Lower leg skin (tissue), 4 donors: ENCODE data around the gene PLPP2. TPM values are rescaled to one million over a fixed set of nuclear protein-coding genes. Genes with fewer than 3 reads are reported as not detected.

ENCODE experiments used
- DNase-seq, 2 donors: peaks; one replicate each; pipeline ENCODE4 v3.0.0-alpha.2; 2019; ENCODE audit warnings: low spot score in 2 of 2
- H3K4me3 ChIP-seq: fragments of 200-600 bp; sonication (generic); 2 replicates; pipeline ENCODE4 v1.5.1; 2017; ENCODE audit warnings: mild to moderate bottlenecking, low read depth; ENCODE audit not compliant: poor library complexity, severe bottlenecking
- POLR2A ChIP-seq, 2 donors: fragments of 450-650 bp; IDR thresholded peaks; one replicate each; pipeline ENCODE4 v1.6.1; 2016 to 2017; ENCODE audit warnings: antibody characterized with exemption in 2 of 2, mild to moderate bottlenecking in 1 of 2, moderate library complexity in 1 of 2
- WGBS, 2 donors: methylation state at CpG; one replicate each; pipeline ENCODE4 v1.1.5; 2018; 5-methylcytosine and 5-hydroxymethylcytosine counted together
- intact Hi-C: fragments of 100-400 bp; cut with DNase I; formaldehyde crosslinking; loops from one replicate; pipeline ENCODE4 v1.15.0; 2023; ENCODE audit warnings: low total_unique reads
- total RNA-seq, 4 donors: library from RNA; depleted of rRNA; stranded (reverse); fragments of >200 nt; gene quantifications; one replicate each; pipeline ENCODE4 v1.1.0, GENCODE V29; 2016
- TF ChIP-seq, protein P1 (sequence below), 3 donors: fragments of 450-650 bp; IDR thresholded peaks; one replicate each; pipeline ENCODE4 v1.5.1; 2016; ENCODE audit warnings: antibody characterized with exemption in 3 of 3, mild to moderate bottlenecking in 3 of 3, moderate library complexity in 2 of 3

PLPP2 gene
- 100 to 1,000 TPM in 2 of 4 donors, 10 to 100 TPM in 2; 68.2 to 134 (median 102) TPM for total RNA-seq

DNA sequence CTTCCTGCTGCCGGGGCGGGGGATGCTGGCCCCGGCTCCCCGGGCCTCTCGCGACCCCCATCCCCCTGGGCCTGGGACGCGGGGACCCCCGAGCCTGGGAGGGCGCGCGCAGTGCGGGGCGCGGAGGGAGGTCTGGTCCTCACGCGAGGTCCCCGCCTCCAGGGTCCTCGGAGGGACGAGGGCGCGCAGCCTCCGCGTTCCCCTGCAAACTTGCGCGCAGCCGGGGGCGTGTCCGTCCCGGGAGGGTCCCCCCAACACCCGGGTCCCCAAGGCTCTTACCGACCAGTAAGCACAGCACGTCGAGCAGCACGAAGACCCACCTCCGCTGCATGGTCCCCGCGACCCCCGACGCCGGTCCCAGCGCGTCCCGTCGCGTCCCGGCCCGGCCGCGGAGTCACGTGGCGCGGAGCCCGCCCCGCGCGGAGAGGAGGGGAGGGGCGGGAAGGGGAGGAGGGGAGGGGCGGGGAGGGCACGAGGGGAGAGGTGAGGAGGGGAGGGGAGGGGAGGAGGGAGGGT is at the start of gene PLPP2:
Gene PLPP2, minus strand, starts transcription at position 398 of the 516 bp plus-strand sequence. Its CDS starts 67 bp downstream, at position 331.
- intact Hi-C loops: no loop called here
- peak within 1 kb of the TSS; percentile 19 for H3K4me3 ChIP-seq
- TF ChIP-seq, protein P1, sequence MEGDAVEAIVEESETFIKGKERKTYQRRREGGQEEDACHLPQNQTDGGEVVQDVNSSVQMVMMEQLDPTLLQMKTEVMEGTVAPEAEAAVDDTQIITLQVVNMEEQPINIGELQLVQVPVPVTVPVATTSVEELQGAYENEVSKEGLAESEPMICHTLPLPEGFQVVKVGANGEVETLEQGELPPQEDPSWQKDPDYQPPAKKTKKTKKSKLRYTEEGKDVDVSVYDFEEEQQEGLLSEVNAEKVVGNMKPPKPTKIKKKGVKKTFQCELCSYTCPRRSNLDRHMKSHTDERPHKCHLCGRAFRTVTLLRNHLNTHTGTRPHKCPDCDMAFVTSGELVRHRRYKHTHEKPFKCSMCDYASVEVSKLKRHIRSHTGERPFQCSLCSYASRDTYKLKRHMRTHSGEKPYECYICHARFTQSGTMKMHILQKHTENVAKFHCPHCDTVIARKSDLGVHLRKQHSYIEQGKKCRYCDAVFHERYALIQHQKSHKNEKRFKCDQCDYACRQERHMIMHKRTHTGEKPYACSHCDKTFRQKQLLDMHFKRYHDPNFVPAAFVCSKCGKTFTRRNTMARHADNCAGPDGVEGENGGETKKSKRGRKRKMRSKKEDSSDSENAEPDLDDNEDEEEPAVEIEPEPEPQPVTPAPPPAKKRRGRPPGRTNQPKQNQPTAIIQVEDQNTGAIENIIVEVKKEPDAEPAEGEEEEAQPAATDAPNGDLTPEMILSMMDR (IDR thresholded peaks at IDR 0.05): no peak
- no peak for TF ChIP-seq POLR2A (IDR thresholded peaks at IDR 0.05)
- no CpG with 5 or more reads among the region's 60 CpGs for WGBS, 2 donors
- peak in 1 of 2 donors; percentile 83 for DNase-seq

- no peak for DNase-seq
- H3K4me3 ChIP-seq: no peak overlapping the region
- TF ChIP-seq POLR2A (IDR thresholded peaks at IDR 0.05): no peak
- TF ChIP-seq, protein P1 (IDR thresholded peaks at IDR 0.05): no peak
- WGBS, 2 donors: 74 to 84% methylated on average over 12 to 15 of the region's 15 CpGs
- intact Hi-C loops: no loop called here
Observed at GRCh38 chr19:340620-341385, 49.6 kb upstream of the PLPP2 start.

- WGBS, 2 donors: 93 to 94% methylated on average over 10 of the region's 10 CpGs
- DNase-seq: no peak
- no peak overlapping the region for H3K4me3 ChIP-seq
- intact Hi-C loops: no loop called here
- no peak for TF ChIP-seq POLR2A (IDR thresholded peaks at IDR 0.05)
- TF ChIP-seq, protein P1 (IDR thresholded peaks at IDR 0.05): no peak
Observed at GRCh38 chr19:339262-339887, 48.2 kb upstream of the PLPP2 start.

DNA sequence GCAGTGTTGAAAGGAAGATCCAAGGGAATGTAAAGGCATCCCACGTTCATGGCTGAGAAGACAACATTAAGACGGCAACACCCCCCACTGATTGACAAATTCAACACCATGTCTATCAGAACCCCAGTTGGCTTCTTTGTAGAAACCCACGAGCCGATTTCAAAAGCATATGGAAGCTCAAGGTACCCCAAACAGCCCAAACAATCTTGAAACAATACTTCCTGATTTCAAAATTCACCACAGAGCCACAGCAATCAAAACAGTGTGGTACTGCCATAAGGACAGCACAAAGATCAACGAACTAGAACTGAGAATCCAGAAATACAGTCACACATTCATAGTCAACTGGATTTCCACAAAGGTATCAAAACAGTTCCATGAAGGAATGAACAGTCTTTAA is 47.2 kb upstream of the PLPP2 start:
- intact Hi-C loops: no loop called here
- 86 to 87% methylated on average over 5 of the region's 5 CpGs for WGBS, 2 donors
- TF ChIP-seq, protein P1 (IDR thresholded peaks at IDR 0.05): no peak
- TF ChIP-seq POLR2A (IDR thresholded peaks at IDR 0.05): no peak
- no peak for DNase-seq
- no peak overlapping the region for H3K4me3 ChIP-seq

DNA sequence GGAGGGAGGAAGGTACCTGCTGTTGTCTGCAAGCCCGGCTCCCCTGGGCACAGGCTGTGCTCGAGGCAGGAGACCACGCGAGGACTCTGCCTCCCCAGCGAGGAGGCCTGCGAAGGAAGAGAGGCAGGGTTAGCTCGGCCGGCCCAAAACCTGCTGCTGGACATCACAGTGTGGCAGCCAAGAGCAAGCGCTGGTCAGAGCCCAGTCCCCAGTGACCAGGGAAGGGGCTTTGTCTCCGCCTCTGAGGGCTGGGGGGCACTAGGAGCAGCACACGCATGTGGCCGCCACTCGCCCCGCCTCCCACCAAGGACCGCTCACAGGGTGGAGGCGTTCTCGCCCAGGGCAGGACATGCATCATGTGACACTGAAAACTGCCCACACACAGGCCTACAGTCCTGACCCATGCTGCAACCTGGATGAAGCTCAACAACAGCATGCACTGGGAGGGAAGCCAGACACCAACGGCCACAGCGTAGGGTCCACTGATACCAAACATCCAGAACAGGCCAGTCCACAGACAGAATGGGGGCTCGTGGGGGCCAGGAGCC is 44.9 kb upstream of the PLPP2 start:
- TF ChIP-seq POLR2A (IDR thresholded peaks at IDR 0.05): no peak
- TF ChIP-seq, protein P1 (IDR thresholded peaks at IDR 0.05): no peak
- intact Hi-C loops: no loop called here
- H3K4me3 ChIP-seq: no peak overlapping the region
- DNase-seq: peak in 1 of 2 donors; percentile 40
- WGBS, 2 donors: 89 to 91% methylated on average over 20 of the region's 20 CpGs
